OCI-LY7 (cell line): Measurements from ENCODE around the gene RBP5. TPM values are rescaled to one million over a fixed set of nuclear protein-coding genes. Genes with fewer than 3 reads are reported as not detected.

ENCODE experiments used
- BruUV-seq: library from RNA; stranded (reverse); fragments of 400-500 nt; replicated peaks from 2 replicates; lab custom pipeline; 2021; lab: Mats Ljungman, UMichigan
- CTCF ChIA-PET: fragments of 300-600 bp; sonication (Branson Sonifier 250); formaldehyde crosslinking; loops from one replicate; lab custom pipeline; 2022; ENCODE audit warnings: antibody characterized with exemption; ENCODE audit not compliant: unreplicated experiment; lab: Charles Lee
- POLR2A ChIA-PET: fragments of 300-600 bp; sonication (Branson Sonifier 250); formaldehyde crosslinking; loops from one replicate; lab custom pipeline; 2022; ENCODE audit warnings: antibody characterized with exemption; lab: Charles Lee
- DNase-seq: peaks from one replicate; pipeline ENCODE4 v3.0.0-alpha.2; 2015; ENCODE audit warnings: low spot score
- H2AFZ ChIP-seq: fragments of 200-600 bp; sonication (generic), shearing (Covaris generic); 2 replicates; pipeline ENCODE4 v1.6.1; 2014; ENCODE audit warnings: mild to moderate bottlenecking, antibody characterized with exemption, low read length, moderate library complexity
- H3K27ac ChIP-seq: fragments of 200-600 bp; sonication (generic); 2 replicates; pipeline ENCODE4 v1.5.1; 2014; ENCODE audit warnings: mixed run types, low read depth, mild to moderate bottlenecking, moderate library complexity, low read length, inconsistent platforms; ENCODE audit not compliant: poor library complexity, severe bottlenecking
- H3K36me3 ChIP-seq: fragments of 200-600 bp; sonication (generic); 2 replicates; pipeline ENCODE4 v1.6.1; 2014; ENCODE audit warnings: mild to moderate bottlenecking, antibody characterized with exemption, low read length, moderate library complexity, mixed read lengths; ENCODE audit not compliant: insufficient read depth
- H3K4me1 ChIP-seq: fragments of 200-600 bp; sonication (generic); 2 replicates; pipeline ENCODE4 v1.5.1; 2014; ENCODE audit warnings: mild to moderate bottlenecking, low read length; ENCODE audit not compliant: insufficient read depth, poor library complexity, severe bottlenecking
- H3K4me2 ChIP-seq: fragments of 200-600 bp; sonication (generic); 2 replicates; pipeline ENCODE4 v1.6.1; 2014; ENCODE audit warnings: mild to moderate bottlenecking, low read length
- H3K4me3 ChIP-seq: fragments of 200-600 bp; sonication (generic); 2 replicates; pipeline ENCODE4 v1.5.1; 2014; ENCODE audit warnings: mild to moderate bottlenecking, low read depth, low read length; ENCODE audit not compliant: poor library complexity, severe bottlenecking
- H3K79me2 ChIP-seq: fragments of 200-600 bp; sonication (generic); 2 replicates; pipeline ENCODE4 v1.6.1; 2016; ENCODE audit warnings: low read depth, mild to moderate bottlenecking, low read length, moderate library complexity, mixed read lengths; ENCODE audit not compliant: insufficient read depth
- H3K9me2 ChIP-seq: fragments of 200-600 bp; sonication (generic); 2 replicates; pipeline ENCODE4 v1.6.1; 2016; ENCODE audit warnings: mild to moderate bottlenecking, low read length, mixed read lengths; ENCODE audit not compliant: insufficient read depth
- H3K9me3 ChIP-seq: fragments of 200-600 bp; sonication (generic); 2 replicates; pipeline ENCODE4 v1.6.1; 2014; ENCODE audit warnings: mild to moderate bottlenecking, mixed run types, low read length, mixed read lengths
- H4K20me1 ChIP-seq: fragments of 200-600 bp; sonication (generic); 2 replicates; pipeline ENCODE4 v1.6.1; 2014; ENCODE audit warnings: mild to moderate bottlenecking, antibody characterized with exemption, low read length, moderate library complexity, mixed read lengths; ENCODE audit not compliant: insufficient read depth
- CTCF ChIP-seq: fragments of 200-600 bp; sonication (generic); conservative IDR thresholded peaks from 2 replicates; pipeline ENCODE4 v1.5.1; 2014; ENCODE audit warnings: mild to moderate bottlenecking, antibody characterized with exemption, low read length, moderate library complexity, mixed read lengths
- EZH2phosphoT487 ChIP-seq: fragments of 200-600 bp; sonication (generic); IDR thresholded peaks from 2 replicates; pipeline ENCODE4 v1.6.1; 2018; ENCODE audit warnings: low read depth, borderline replicate concordance, mild to moderate bottlenecking, mixed run types, antibody characterized with exemption, low read length, moderate library complexity, mixed read lengths
- intact Hi-C: fragments of 100-400 bp; cut with micrococcal nuclease; formaldehyde crosslinking; loops from one replicate; pipeline ENCODE4 v1.10.0; 2022; ENCODE audit not compliant: unreplicated experiment
- total RNA-seq, 2 experiments: library from RNA; depleted of rRNA in 1 of 2; stranded (reverse); fragments of >200 nt in 1 of 2; shearing (Covaris generic) in 1 of 2; gene quantifications; 2 replicates each; pipeline ENCODE4 v1.2.3, GENCODE V29; 2014 to 2022

Gene RBP5
- total RNA-seq, 2 experiments from 2014 or later = 0.70 TPM; not detected in 1

DNA sequence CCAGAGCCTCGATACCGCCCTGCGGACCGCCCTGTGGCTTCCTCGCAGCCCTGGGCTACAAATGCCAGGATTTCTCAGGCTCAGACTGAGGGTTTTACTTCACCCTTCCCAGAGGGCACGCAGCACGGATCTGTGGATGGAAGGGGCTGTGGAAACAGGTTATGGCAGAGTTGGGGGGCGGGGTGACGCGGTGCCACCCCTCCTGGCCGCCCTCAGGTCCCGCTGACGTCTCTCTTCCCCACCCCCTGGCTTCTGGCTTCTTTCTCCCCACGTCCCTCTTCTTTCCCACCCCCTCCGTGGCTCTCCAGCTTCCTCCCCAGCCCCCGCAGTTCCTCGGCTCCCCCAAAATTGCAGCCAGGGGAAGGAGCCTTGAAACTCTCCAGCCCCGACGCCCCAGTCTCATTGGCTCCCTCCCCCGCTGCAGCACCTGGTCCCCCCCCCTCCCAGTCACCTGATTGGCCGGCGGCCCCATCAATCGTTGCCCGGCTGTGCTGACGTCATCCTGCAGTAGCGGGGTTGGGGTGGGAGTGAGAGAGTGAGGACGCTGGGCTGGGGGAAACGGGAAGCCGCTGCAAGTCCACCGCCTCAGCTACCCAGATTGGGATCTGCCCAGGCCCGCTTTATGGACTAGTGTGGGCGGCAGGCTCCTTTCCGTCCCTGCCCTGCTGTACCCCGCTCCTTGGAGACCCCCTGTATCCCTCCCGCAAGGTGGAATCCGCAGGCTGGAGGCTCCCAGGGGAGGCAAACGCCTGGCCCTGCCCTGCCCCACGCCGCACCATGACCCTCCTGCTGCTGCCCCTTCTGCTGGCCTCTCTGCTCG lies 1.4 kb upstream of the RBP5 start, which contains the start of gene CLSTN3:
Gene CLSTN3 (plus strand): TSS at position 500 of the 820 bp plus-strand sequence. CDS start 278 bp downstream, at position 778.
- TF ChIP-seq CTCF (no peak), EZH2phosphoT487 (no peak)
- Histone ChIP-seq H3K4me1 (peaks cover 20% of the 10 kb centered on the region), H3K27ac (no peak within 1 kb of the TSS), H3K4me2 (peak within 1 kb of the TSS; percentile 86), H4K20me1 (no peaks in the 10 kb centered on the region), H3K79me2 (no peaks in the 10 kb centered on the region), H2AFZ (peak within 1 kb of the TSS; percentile 87), H3K9me3 (no peaks in the 10 kb centered on the region), H3K36me3 (no peaks in the 10 kb centered on the region), H3K9me2 (no peaks in the 10 kb centered on the region), H3K4me3 (peak within 1 kb of the TSS; percentile 79)
- intact Hi-C loops = no loop called here
- DNase-seq = peak; percentile 88
- BruUV-seq = no TSS peak
- POLR2A ChIA-PET = interaction anchor here (0.8 kb wide), 1 partner anchor 63 kb away, joined by 6 read pairs; no protein-coding TSS in a partner anchor
- CTCF ChIA-PET = interaction anchor here (0.7 to 1.0 kb wide), 2 partner anchors 10 to 12 kb away, joined by 3 to 4 read pairs; no protein-coding TSS in a partner anchor

- H3K4me2 ChIP-seq = peak overlapping the region; percentile 86
- TF ChIP-seq CTCF = no peak
- no peak for TF ChIP-seq EZH2phosphoT487
- intact Hi-C loops = no loop called here
- no peak overlapping the region for H3K27ac ChIP-seq
- H3K9me3 ChIP-seq = no peaks in the 10 kb centered on the region
- H3K4me3 ChIP-seq = peak overlapping the region; percentile 79
- no peak for DNase-seq
- no peaks in the 10 kb centered on the region for H3K79me2 ChIP-seq
- H3K36me3 ChIP-seq = no peaks in the 10 kb centered on the region
- H3K9me2 ChIP-seq = no peaks in the 10 kb centered on the region
- POLR2A ChIA-PET = no interaction called here
- CTCF ChIA-PET = interaction anchor here (0.7 to 1.0 kb wide), 2 partner anchors 10 to 13 kb away, joined by 3 to 4 read pairs; no protein-coding TSS in a partner anchor
- H3K4me1 ChIP-seq = peaks cover 20% of the 10 kb centered on the region
- no peaks in the 10 kb centered on the region for H4K20me1 ChIP-seq
- no TSS peak for BruUV-seq
- H2AFZ ChIP-seq = peak overlapping the region; percentile 87
Observed at GRCh38 chr12:7129287-7129871, 690 bp upstream of the RBP5 start.
